ENCODE results near the gene HSDL1. TPM values are rescaled to one million over a fixed set of nuclear protein-coding genes. Genes with fewer than 3 reads are reported as not detected.

Gene HSDL1
- total RNA-seq, 1 experiment from 2014 or later: 34.2 TPM

DNA sequence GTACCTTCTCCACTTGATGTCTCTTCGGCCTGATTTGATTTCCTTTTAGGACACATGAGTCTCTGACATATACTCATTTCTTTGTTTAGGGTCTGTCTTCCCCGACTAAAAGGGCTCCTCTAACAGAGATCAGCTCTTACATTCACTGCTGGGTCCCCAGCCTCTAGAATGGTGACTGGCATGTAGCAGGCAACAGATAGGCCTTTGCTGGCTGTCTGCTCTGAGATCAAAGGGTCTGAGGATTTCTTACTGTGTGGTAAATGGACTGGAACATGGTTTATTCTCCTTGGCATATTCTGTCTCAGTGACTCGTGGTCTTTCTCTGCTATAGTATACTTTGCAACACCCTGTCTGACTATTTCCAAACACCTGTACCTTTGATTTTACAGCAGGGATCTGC, 16.8 kb upstream of the HSDL1 start:
- no peak overlapping the region for H2AFZ ChIP-seq (ENCODE audit: low read length)
- H3K14ac ChIP-seq (ENCODE audit: insufficient read depth, low read length): no peak overlapping the region
- H3K4me1 ChIP-seq (ENCODE audit: insufficient read depth, low read length): no peaks in the 10 kb centered on the region
- Mint-ChIP-seq H3K27me3 (ENCODE audit: low read depth) (peaks cover 7% of the 10 kb centered on the region), H3K36me3 (ENCODE audit: insufficient read depth in 1 of 3, low read depth in 3 of 3) (no peaks in the 10 kb centered on the region), H3K9me3 (no peaks in the 10 kb centered on the region), H3K4me3 (no peak overlapping the region), H3K4me1 (peaks cover 0 to 7% of the 10 kb centered on the region in 2 experiments; a peak in 2 of 4 replicates), H3K27ac (no peak overlapping the region)
- H2BK5ac ChIP-seq (ENCODE audit: insufficient read length, low read length): no peak overlapping the region
- WGBS (ENCODE audit: extremely low coverage, insufficient read length, low lambda C conversion rate): no CpG with 5 or more reads among the region's 3 CpGs
- no peak overlapping the region for H3K56ac ChIP-seq (ENCODE audit: insufficient read length, low read depth, low read length)
- no peak overlapping the region for H4K8ac ChIP-seq (replicated peaks; ENCODE audit: insufficient read length, low read depth, low read length)
- no peak overlapping the region for H3K27ac ChIP-seq (ENCODE audit: insufficient read length, low read depth, low read length)
- TF ChIP-seq, protein P1, sequence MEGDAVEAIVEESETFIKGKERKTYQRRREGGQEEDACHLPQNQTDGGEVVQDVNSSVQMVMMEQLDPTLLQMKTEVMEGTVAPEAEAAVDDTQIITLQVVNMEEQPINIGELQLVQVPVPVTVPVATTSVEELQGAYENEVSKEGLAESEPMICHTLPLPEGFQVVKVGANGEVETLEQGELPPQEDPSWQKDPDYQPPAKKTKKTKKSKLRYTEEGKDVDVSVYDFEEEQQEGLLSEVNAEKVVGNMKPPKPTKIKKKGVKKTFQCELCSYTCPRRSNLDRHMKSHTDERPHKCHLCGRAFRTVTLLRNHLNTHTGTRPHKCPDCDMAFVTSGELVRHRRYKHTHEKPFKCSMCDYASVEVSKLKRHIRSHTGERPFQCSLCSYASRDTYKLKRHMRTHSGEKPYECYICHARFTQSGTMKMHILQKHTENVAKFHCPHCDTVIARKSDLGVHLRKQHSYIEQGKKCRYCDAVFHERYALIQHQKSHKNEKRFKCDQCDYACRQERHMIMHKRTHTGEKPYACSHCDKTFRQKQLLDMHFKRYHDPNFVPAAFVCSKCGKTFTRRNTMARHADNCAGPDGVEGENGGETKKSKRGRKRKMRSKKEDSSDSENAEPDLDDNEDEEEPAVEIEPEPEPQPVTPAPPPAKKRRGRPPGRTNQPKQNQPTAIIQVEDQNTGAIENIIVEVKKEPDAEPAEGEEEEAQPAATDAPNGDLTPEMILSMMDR (conservative IDR thresholded peaks at IDR 0.05): no peak
- no peak overlapping the region for H2BK12ac ChIP-seq (ENCODE audit: insufficient read length, low read depth, low read length)
- H3K4me2 ChIP-seq (ENCODE audit: insufficient read depth, insufficient read length, low read length): no peak overlapping the region
- no peak for DNase-seq
- H3T11ph ChIP-seq (ENCODE audit: low read length): no peak overlapping the region
- no peak overlapping the region for H3K4ac ChIP-seq (ENCODE audit: low read depth, low read length)
- no peak overlapping the region for H3K9ac ChIP-seq (ENCODE audit: extremely low read depth, insufficient read length, low read length)
- no peaks in the 10 kb centered on the region for H4K20me1 ChIP-seq (ENCODE audit: control insufficient read depth, insufficient read depth, insufficient read length)
- H3K79me1 ChIP-seq (ENCODE audit: insufficient read depth, low read depth, low read length, poor library complexity, severe bottlenecking): no peaks in the 10 kb centered on the region
- no peak overlapping the region for H2BK20ac ChIP-seq (ENCODE audit: low read depth, low read length, poor library complexity, severe bottlenecking)
- H3K9me3 ChIP-seq (ENCODE audit: control insufficient read depth, low read depth, low read length): no peaks in the 10 kb centered on the region
- H2AK5ac ChIP-seq (ENCODE audit: insufficient read length, low read length): no peak overlapping the region
- no peak overlapping the region for H3K18ac ChIP-seq (ENCODE audit: insufficient read length, low read depth, low read length)
- no peak overlapping the region for H4K5ac ChIP-seq (ENCODE audit: insufficient read length, low read depth, low read length)
- no peaks in the 10 kb centered on the region for H3K79me2 ChIP-seq (ENCODE audit: insufficient read depth, low read length)
- no peak overlapping the region for H2BK15ac ChIP-seq (ENCODE audit: low read depth, low read length)
- H2BK120ac ChIP-seq (ENCODE audit: low read depth, low read length, poor library complexity, severe bottlenecking): no peak overlapping the region
- H3K23me2 ChIP-seq (ENCODE audit: insufficient read length, low read depth, low read length, poor library complexity, severe bottlenecking): no peaks in the 10 kb centered on the region
- H4K91ac ChIP-seq (ENCODE audit: insufficient read length, low read depth, low read length): no peak overlapping the region
- H3K27me3 ChIP-seq (ENCODE audit: insufficient read depth, low read length): no peaks in the 10 kb centered on the region
- H3K23ac ChIP-seq (ENCODE audit: insufficient read length, low read depth, low read length): no peak overlapping the region

Measured in H9 (cell line).